Measurements from ENCODE around the gene ARPIN. TPM values are rescaled to one million over a fixed set of nuclear protein-coding genes. Genes with fewer than 3 reads are reported as not detected.
A peak's percentile ranks its signal among the peaks of the same experiment; 100 is the strongest.
"Not testable (repeated sequence)": the region's sequence is repeated elsewhere in the genome, so short reads cannot be mapped to it uniquely, and the experiment has no call there.

Gene ARPIN
- total RNA-seq, 2 experiments from 2014 or later, result not detected

GRCh38 chr15:89874926-89875564 is 37.7 kb downstream of the ARPIN start:
- H2AFZ ChIP-seq (ENCODE audit: low read length), result peak overlapping the region; percentile 10; the same call in 1 of the 2 replicates
- peaks cover 53% of the 10 kb centered on the region for H3K36me3 ChIP-seq (ENCODE audit: insufficient read depth, low read length)
- intact Hi-C loops (cut with micrococcal nuclease; ENCODE audit: unreplicated experiment), result loop anchor here (1.0 kb wide), 2 partner anchors 115 to 135 kb away; no protein-coding TSS in a partner anchor
- POLR2A ChIA-PET, result interaction anchor here (0.6 to 2.1 kb wide), 11 partner anchors 8 to 572 kb away, joined by 3 to 12 read pairs (median 5); partner anchors contain the start of gene AP3S2
- H3K4me2 ChIP-seq (ENCODE audit: low read length), result no peak overlapping the region
- no peaks in the 10 kb centered on the region for H3K9me3 ChIP-seq (ENCODE audit: low read length)
- peaks cover 5% of the 10 kb centered on the region for H3K4me1 ChIP-seq (ENCODE audit: insufficient read depth, low read length, poor library complexity, severe bottlenecking)
- H4K20me1 ChIP-seq (ENCODE audit: insufficient read depth, low read length), result no peaks in the 10 kb centered on the region
- no peaks in the 10 kb centered on the region for H3K9me2 ChIP-seq (ENCODE audit: insufficient read depth, low read length)
- H3K4me3 ChIP-seq (ENCODE audit: low read depth, low read length, poor library complexity, severe bottlenecking), result no peak overlapping the region
- TF ChIP-seq EZH2phosphoT487 (IDR thresholded peaks at IDR 0.05; ENCODE audit: borderline replicate concordance, low read depth, low read length) (no peak), CTCF (conservative IDR thresholded peaks at IDR 0.05; ENCODE audit: low read length) (peak; percentile 99)
- peak; percentile 87 for DNase-seq (ENCODE audit: low spot score)
- CTCF ChIA-PET (ENCODE audit: unreplicated experiment), result interaction anchor here (0.6 to 1.1 kb wide), 5 partner anchors 13 to 115 kb away, joined by 3 to 5 read pairs (median 3); no protein-coding TSS in a partner anchor
- BruUV-seq (replicated peaks), result no TSS peak
- no peak overlapping the region for H3K27ac ChIP-seq (ENCODE audit: low read depth, low read length, poor library complexity, severe bottlenecking)
- H3K79me2 ChIP-seq (ENCODE audit: insufficient read depth, low read depth, low read length), result no peaks in the 10 kb centered on the region

- no peak for TF ChIP-seq EZH2phosphoT487 (IDR thresholded peaks at IDR 0.05; ENCODE audit: borderline replicate concordance, low read depth, low read length)
- TF ChIP-seq CTCF (conservative IDR thresholded peaks at IDR 0.05; ENCODE audit: low read length), result no peak
- intact Hi-C loops (cut with micrococcal nuclease; ENCODE audit: unreplicated experiment), result no loop called here
- ChIA-PET CTCF (ENCODE audit: unreplicated experiment) (no interaction called here), POLR2A (no interaction called here)
- Histone ChIP-seq H3K36me3 (ENCODE audit: insufficient read depth, low read length) (peaks cover 33% of the 10 kb centered on the region), H3K4me2 (ENCODE audit: low read length) (no peak overlapping the region), H3K27ac (ENCODE audit: low read depth, low read length, poor library complexity, severe bottlenecking) (no peak overlapping the region), H2AFZ (ENCODE audit: low read length) (no peak overlapping the region), H3K4me3 (ENCODE audit: low read depth, low read length, poor library complexity, severe bottlenecking) (no peak overlapping the region), H3K9me2 (ENCODE audit: insufficient read depth, low read length) (no peaks in the 10 kb centered on the region), H3K79me2 (ENCODE audit: insufficient read depth, low read depth, low read length) (no peaks in the 10 kb centered on the region), H3K4me1 (ENCODE audit: insufficient read depth, low read length, poor library complexity, severe bottlenecking) (peaks cover 5% of the 10 kb centered on the region), H4K20me1 (ENCODE audit: insufficient read depth, low read length) (no peaks in the 10 kb centered on the region), H3K9me3 (ENCODE audit: low read length) (no peaks in the 10 kb centered on the region)
- BruUV-seq (replicated peaks), result no TSS peak
- DNase-seq (ENCODE audit: low spot score), result no peak
Measured at GRCh38 chr15:89870688-89871288, 42.0 kb downstream of the ARPIN start.

- Histone ChIP-seq H2AFZ (ENCODE audit: low read length) (no peak overlapping the region), H3K4me1 (ENCODE audit: insufficient read depth, low read length, poor library complexity, severe bottlenecking) (peaks cover 3% of the 10 kb centered on the region), H3K9me2 (ENCODE audit: insufficient read depth, low read length) (no peaks in the 10 kb centered on the region), H3K36me3 (ENCODE audit: insufficient read depth, low read length) (peaks cover 33% of the 10 kb centered on the region), H4K20me1 (ENCODE audit: insufficient read depth, low read length) (no peaks in the 10 kb centered on the region), H3K4me3 (ENCODE audit: low read depth, low read length, poor library complexity, severe bottlenecking) (no peak overlapping the region), H3K4me2 (ENCODE audit: low read length) (no peak overlapping the region), H3K9me3 (ENCODE audit: low read length) (no peaks in the 10 kb centered on the region), H3K27ac (ENCODE audit: low read depth, low read length, poor library complexity, severe bottlenecking) (no peak overlapping the region), H3K79me2 (ENCODE audit: insufficient read depth, low read depth, low read length) (no peaks in the 10 kb centered on the region)
- no TSS peak for BruUV-seq (replicated peaks)
- TF ChIP-seq EZH2phosphoT487 (IDR thresholded peaks at IDR 0.05; ENCODE audit: borderline replicate concordance, low read depth, low read length) (no peak), CTCF (conservative IDR thresholded peaks at IDR 0.05; ENCODE audit: low read length) (no peak)
- intact Hi-C loops (cut with micrococcal nuclease; ENCODE audit: unreplicated experiment), result no loop called here
- DNase-seq (ENCODE audit: low spot score), result no peak
- CTCF ChIA-PET (ENCODE audit: unreplicated experiment), result no interaction called here
- POLR2A ChIA-PET, result no interaction called here
Measured at GRCh38 chr15:89870006-89870405, 42.7 kb downstream of the ARPIN start.

DNA sequence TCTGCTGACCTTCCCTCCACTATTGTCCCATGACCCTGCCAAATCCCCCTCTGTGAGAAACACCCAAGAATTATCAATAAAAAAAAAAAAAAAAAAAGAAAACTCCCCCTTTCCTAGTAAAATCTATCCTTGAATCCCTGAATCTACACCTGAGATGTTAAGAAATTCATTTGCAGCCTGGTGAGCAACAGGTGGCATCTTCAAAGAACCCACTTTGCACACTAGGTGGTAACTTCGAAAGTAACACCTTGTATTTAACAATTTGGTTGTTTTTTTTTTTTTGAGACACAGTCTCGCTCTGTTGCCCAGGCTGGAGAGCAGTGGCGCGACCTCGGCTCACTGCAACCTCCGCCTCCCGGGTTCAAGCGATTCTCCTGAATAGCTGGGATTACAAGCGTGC is 43.3 kb downstream of the ARPIN start:
- H4K20me1 ChIP-seq (ENCODE audit: insufficient read depth, low read length); H3K9me2 ChIP-seq (ENCODE audit: insufficient read depth, low read length); H3K27ac ChIP-seq (ENCODE audit: low read depth, low read length, poor library complexity, severe bottlenecking); H3K4me3 ChIP-seq (ENCODE audit: low read depth, low read length, poor library complexity, severe bottlenecking); DNase-seq (ENCODE audit: low spot score); H3K4me1 ChIP-seq (ENCODE audit: insufficient read depth, low read length, poor library complexity, severe bottlenecking); H3K9me3 ChIP-seq (ENCODE audit: low read length); H3K4me2 ChIP-seq (ENCODE audit: low read length); CTCF ChIA-PET (ENCODE audit: unreplicated experiment); H3K79me2 ChIP-seq (ENCODE audit: insufficient read depth, low read depth, low read length); BruUV-seq (replicated peaks); POLR2A ChIA-PET; intact Hi-C loops (cut with micrococcal nuclease; ENCODE audit: unreplicated experiment); H2AFZ ChIP-seq (ENCODE audit: low read length): not testable (repeated sequence)
- peaks cover 33% of the 10 kb centered on the region for H3K36me3 ChIP-seq (ENCODE audit: insufficient read depth, low read length)

Data from OCI-LY7 (cell line).